HG02798 (cell line): ENCODE results near the gene IGSF9B.

Experiments
- ATAC-seq: cut with Tn5 transposase; IDR thresholded peaks from one replicate; pipeline ENCODE4 v1.9.1; 2021; ENCODE audit warnings: mild to moderate bottlenecking; ENCODE audit not compliant: unreplicated experiment, poor library complexity

Gene IGSF9B

GRCh38 chr11:133941546-133941945 lies 15.2 kb downstream of the IGSF9B start:
- ATAC-seq: no peak

- no peak for ATAC-seq
These were observed 16.7 kb downstream of the IGSF9B start for GRCh38 chr11:133940034-133940433.

GRCh38 chr11:133939558-133939957 lies 17.2 kb downstream of the IGSF9B start:
- no peak for ATAC-seq

GRCh38 chr11:133938166-133938565 lies 18.6 kb downstream of the IGSF9B start:
- ATAC-seq: no peak

GRCh38 chr11:133937468-133937867 lies 19.3 kb downstream of the IGSF9B start:
- no peak for ATAC-seq

- no peak for ATAC-seq
These were observed 19.8 kb downstream of the IGSF9B start for GRCh38 chr11:133937015-133937414.

GRCh38 chr11:133936592-133936991 lies 20.2 kb downstream of the IGSF9B start:
- ATAC-seq: no peak

GRCh38 chr11:133936136-133936535 lies 20.6 kb downstream of the IGSF9B start:
- ATAC-seq: no peak

- ATAC-seq: no peak
These were observed 21.2 kb downstream of the IGSF9B start for GRCh38 chr11:133935551-133935910.

- ATAC-seq: no peak
These were observed 21.9 kb downstream of the IGSF9B start for GRCh38 chr11:133934599-133935550.

- ATAC-seq: no peak
These were observed 22.7 kb downstream of the IGSF9B start for GRCh38 chr11:133934096-133934495.

- no peak for ATAC-seq
These were observed 25.2 kb downstream of the IGSF9B start for GRCh38 chr11:133931449-133932060.

GRCh38 chr11:133930767-133931448 lies 25.9 kb downstream of the IGSF9B start:
- ATAC-seq: no peak

GRCh38 chr11:133930053-133930766 lies 26.6 kb downstream of the IGSF9B start:
- ATAC-seq: no peak

- no peak for ATAC-seq
These were observed 27.2 kb downstream of the IGSF9B start for GRCh38 chr11:133929401-133930052.

- ATAC-seq: no peak
These were observed 28.1 kb downstream of the IGSF9B start for GRCh38 chr11:133928628-133929059.

- peak; percentile 82 for ATAC-seq
These were observed 28.8 kb downstream of the IGSF9B start for GRCh38 chr11:133927690-133928627.

- ATAC-seq: no peak
These were observed 30.1 kb downstream of the IGSF9B start for GRCh38 chr11:133926466-133927246.
